ENCODE results near the gene MTHFR.

The MTHFR gene

GRCh38 chr1:11836955-11837766, 31.4 kb upstream of the MTHFR start:
- Histone ChIP-seq H3K9me3 (no peaks in the 10 kb centered on the region), H3K4me1 (peaks cover 0 to 14% (median 11%) of the 10 kb centered on the region in 4 donors), H3K36me3 (peaks cover 86 to 99% (median 98%) of the 10 kb centered on the region in 3 donors), H3K27ac (no peak overlapping the region), H3K4me3 (no peak overlapping the region), H3K27me3 (no peaks in the 10 kb centered on the region)
- no peak for TF ChIP-seq CTCF (IDR thresholded peaks at IDR 0.05)
- intact Hi-C loops (cut with DNase I; ENCODE audit: low total_unique reads): loop anchor here (5.0 to 10.0 kb wide), 2 partner anchors 55 to 368 kb away; no protein-coding TSS in a partner anchor
- no peak for DNase-seq

GRCh38 chr1:11835441-11836225, 29.9 kb upstream of the MTHFR start:
- Histone ChIP-seq H3K4me1 (peaks cover 0 to 9% (median 8%) of the 10 kb centered on the region in 4 donors), H3K27ac (no peak overlapping the region), H3K4me3 (no peak overlapping the region), H3K27me3 (no peaks in the 10 kb centered on the region), H3K36me3 (peaks cover 86 to 99% (median 98%) of the 10 kb centered on the region in 3 donors), H3K9me3 (no peaks in the 10 kb centered on the region)
- no peak for TF ChIP-seq CTCF (IDR thresholded peaks at IDR 0.05)
- no peak for DNase-seq
- intact Hi-C loops (cut with DNase I; ENCODE audit: low total_unique reads): loop anchor here (5.0 to 10.0 kb wide), 2 partner anchors 57 to 369 kb away; no protein-coding TSS in a partner anchor

GRCh38 chr1:11833900-11834299, 28.1 kb upstream of the MTHFR start:
- Histone ChIP-seq H3K27ac (no peak overlapping the region), H3K36me3 (peaks cover 88 to 99% (median 96%) of the 10 kb centered on the region in 3 donors), H3K27me3 (no peaks in the 10 kb centered on the region), H3K9me3 (no peaks in the 10 kb centered on the region), H3K4me1 (no peaks in the 10 kb centered on the region), H3K4me3 (no peak overlapping the region)
- intact Hi-C loops (cut with DNase I; ENCODE audit: low total_unique reads): loop anchor here (10.0 kb wide), 1 partner anchor 371 kb away; no protein-coding TSS in a partner anchor
- no peak for DNase-seq
- no peak for TF ChIP-seq CTCF (IDR thresholded peaks at IDR 0.05)

- Histone ChIP-seq H3K27ac (no peak overlapping the region), H3K9me3 (no peaks in the 10 kb centered on the region), H3K4me3 (no peak overlapping the region), H3K27me3 (no peaks in the 10 kb centered on the region), H3K36me3 (peaks cover 91 to 100% (median 97%) of the 10 kb centered on the region in 3 donors), H3K4me1 (no peaks in the 10 kb centered on the region)
- no peak for TF ChIP-seq CTCF (IDR thresholded peaks at IDR 0.05)
- intact Hi-C loops (cut with DNase I; ENCODE audit: low total_unique reads): loop anchor here (10.0 kb wide), 1 partner anchor 371 kb away; no protein-coding TSS in a partner anchor
- DNase-seq: no peak
Measured at GRCh38 chr1:11833497-11833896, 27.7 kb upstream of the MTHFR start.

GRCh38 chr1:11831945-11832725, 26.4 kb upstream of the MTHFR start:
- intact Hi-C loops (cut with DNase I; ENCODE audit: low total_unique reads): loop anchor here (10.0 kb wide), 1 partner anchor 373 kb away; no protein-coding TSS in a partner anchor
- Histone ChIP-seq H3K27me3 (no peaks in the 10 kb centered on the region), H3K27ac (no peak overlapping the region), H3K36me3 (peaks cover 91 to 100% (median 96%) of the 10 kb centered on the region in 3 donors), H3K9me3 (no peaks in the 10 kb centered on the region), H3K4me1 (no peaks in the 10 kb centered on the region), H3K4me3 (no peak overlapping the region)
- no peak for TF ChIP-seq CTCF (IDR thresholded peaks at IDR 0.05)
- no peak for DNase-seq

Data from tibial artery (tissue), 4 donors.